Measurements from ENCODE around the gene LAMB3. TPM values are rescaled to one million over a fixed set of nuclear protein-coding genes. Genes with fewer than 3 reads are reported as not detected.

LAMB3 gene
- total RNA-seq, 5 donors from 2014 or later (not counting 1 experiment from before 2014, with no cell fraction given) = 0.25 to 1.2 (median 0.56) TPM

- Mint-ChIP-seq H3K27me3 (no peaks in the 10 kb centered on the region), H3K36me3 (no peaks in the 10 kb centered on the region), H3K4me1 (no peaks in the 10 kb centered on the region), H3K27ac (no peak overlapping the region), H3K4me3 (no peak overlapping the region), H3K9me3 (no peaks in the 10 kb centered on the region)
- Histone ChIP-seq H3K36me3 (ENCODE audit: control insufficient read depth in 2 of 2, extremely low read depth in 1 of 2, insufficient read depth in 1 of 2, low read length in 1 of 2) (no peaks in the 10 kb centered on the region), H3K4me1 (ENCODE audit: control insufficient read depth in 1 of 2, extremely low read depth in 1 of 2, insufficient read depth in 2 of 2, low read length in 2 of 2) (no peaks in the 10 kb centered on the region), H3K27me3 (replicated peaks in 1 of 2; ENCODE audit: control insufficient read depth in 2 of 2, extremely low read depth in 1 of 2, insufficient read depth in 2 of 2, low read length in 1 of 2) (no peaks in the 10 kb centered on the region), H3K9me3 (no peaks in the 10 kb centered on the region), H3K4me3 (ENCODE audit: control insufficient read depth in 1 of 2, extremely low read depth in 1 of 2, low read length in 1 of 2) (no peak overlapping the region), H3K27ac (ENCODE audit: low read length) (no peak overlapping the region)
- no CpG with 5 or more reads among the region's 2 CpGs for WGBS (ENCODE audit: insufficient coverage)
- no peak for DNase-seq
- POLR2A ChIA-PET = no interaction called here
- CTCF ChIA-PET = interaction anchor here in 1 of 2 donors (0.6 to 0.7 kb wide), 3 partner anchors 9 to 658 kb away, joined by 3 to 5 read pairs (median 3); no protein-coding TSS in a partner anchor
- no peak for ATAC-seq (replicated peaks in 1 of 4)
Observed at GRCh38 chr1:209643285-209644020, 8.8 kb downstream of the LAMB3 start.

- no peaks in the 10 kb centered on the region for H3K4me1 Mint-ChIP-seq
- H3K9me3 Mint-ChIP-seq = no peaks in the 10 kb centered on the region
- Histone ChIP-seq H3K27me3 (replicated peaks in 1 of 2; ENCODE audit: control insufficient read depth in 2 of 2, extremely low read depth in 1 of 2, insufficient read depth in 2 of 2, low read length in 1 of 2) (no peaks in the 10 kb centered on the region), H3K4me3 (ENCODE audit: control insufficient read depth in 1 of 2, extremely low read depth in 1 of 2, low read length in 1 of 2) (no peak overlapping the region), H3K9me3 (no peaks in the 10 kb centered on the region), H3K36me3 (ENCODE audit: control insufficient read depth in 2 of 2, extremely low read depth in 1 of 2, insufficient read depth in 1 of 2, low read length in 1 of 2) (no peaks in the 10 kb centered on the region), H3K27ac (ENCODE audit: low read length) (no peak overlapping the region), H3K4me1 (ENCODE audit: control insufficient read depth in 1 of 2, extremely low read depth in 1 of 2, insufficient read depth in 2 of 2, low read length in 2 of 2) (no peaks in the 10 kb centered on the region)
- no peaks in the 10 kb centered on the region for H3K27me3 Mint-ChIP-seq
- DNase-seq = no peak
- POLR2A ChIA-PET = no interaction called here
- no peaks in the 10 kb centered on the region for H3K36me3 Mint-ChIP-seq
- CTCF ChIA-PET = interaction anchor here in 1 of 2 donors (0.6 to 1.0 kb wide), 2 partner anchors 8 to 49 kb away, joined by 3 read pairs; no protein-coding TSS in a partner anchor
- ATAC-seq (replicated peaks in 1 of 4) = no peak
- H3K27ac Mint-ChIP-seq = no peak overlapping the region
- 44% methylated on average over 1 of the region's 3 CpGs for whole genome bisulfite sequencing (ENCODE audit: insufficient coverage)
- no peak overlapping the region for H3K4me3 Mint-ChIP-seq
Observed at GRCh38 chr1:209642816-209643215, 9.4 kb downstream of the LAMB3 start.

- H3K27ac Mint-ChIP-seq = no peak overlapping the region
- no peak overlapping the region for H3K4me3 Mint-ChIP-seq
- no peaks in the 10 kb centered on the region for H3K27me3 Mint-ChIP-seq
- Histone ChIP-seq H3K4me3 (ENCODE audit: control insufficient read depth in 1 of 2, extremely low read depth in 1 of 2, low read length in 1 of 2) (no peak overlapping the region), H3K27ac (ENCODE audit: low read length) (no peak overlapping the region), H3K9me3 (no peaks in the 10 kb centered on the region), H3K4me1 (ENCODE audit: control insufficient read depth in 1 of 2, extremely low read depth in 1 of 2, insufficient read depth in 2 of 2, low read length in 2 of 2) (no peaks in the 10 kb centered on the region), H3K36me3 (ENCODE audit: control insufficient read depth in 2 of 2, extremely low read depth in 1 of 2, insufficient read depth in 1 of 2, low read length in 1 of 2) (no peaks in the 10 kb centered on the region), H3K27me3 (replicated peaks in 1 of 2; ENCODE audit: control insufficient read depth in 2 of 2, extremely low read depth in 1 of 2, insufficient read depth in 2 of 2, low read length in 1 of 2) (no peaks in the 10 kb centered on the region)
- DNase-seq (no peak), ATAC-seq (replicated peaks in 1 of 4) (no peak)
- CTCF ChIA-PET = interaction anchor here in 1 of 2 donors (1.0 kb wide), 1 partner anchor 50 kb away, joined by 3 read pairs; no protein-coding TSS in a partner anchor
- no peaks in the 10 kb centered on the region for H3K36me3 Mint-ChIP-seq
- H3K9me3 Mint-ChIP-seq = no peaks in the 10 kb centered on the region
- WGBS (ENCODE audit: insufficient coverage) = 88% methylated on average over 3 of the region's 5 CpGs
- POLR2A ChIA-PET = no interaction called here
- H3K4me1 Mint-ChIP-seq = no peaks in the 10 kb centered on the region
Observed at GRCh38 chr1:209641832-209642172, 10.4 kb downstream of the LAMB3 start.

- Histone ChIP-seq H3K4me3 (ENCODE audit: control insufficient read depth in 1 of 2, extremely low read depth in 1 of 2, low read length in 1 of 2) (no peak overlapping the region), H3K36me3 (ENCODE audit: control insufficient read depth in 2 of 2, extremely low read depth in 1 of 2, insufficient read depth in 1 of 2, low read length in 1 of 2) (no peaks in the 10 kb centered on the region), H3K9me3 (no peaks in the 10 kb centered on the region), H3K27me3 (replicated peaks in 1 of 2; ENCODE audit: control insufficient read depth in 2 of 2, extremely low read depth in 1 of 2, insufficient read depth in 2 of 2, low read length in 1 of 2) (no peaks in the 10 kb centered on the region), H3K27ac (ENCODE audit: low read length) (no peak overlapping the region), H3K4me1 (ENCODE audit: control insufficient read depth in 1 of 2, extremely low read depth in 1 of 2, insufficient read depth in 2 of 2, low read length in 2 of 2) (no peaks in the 10 kb centered on the region)
- no peaks in the 10 kb centered on the region for H3K27me3 Mint-ChIP-seq
- ATAC-seq (replicated peaks in 1 of 4) (no peak), DNase-seq (no peak)
- ChIA-PET POLR2A (no interaction called here), CTCF (interaction anchor here in 1 of 2 donors (0.7 kb wide), 1 partner anchor 13 kb away, joined by 4 read pairs; no protein-coding TSS in a partner anchor)
- H3K4me3 Mint-ChIP-seq = no peak overlapping the region
- H3K27ac Mint-ChIP-seq = no peak overlapping the region
- H3K9me3 Mint-ChIP-seq = no peaks in the 10 kb centered on the region
- WGBS (ENCODE audit: insufficient coverage) = 69% methylated on average over 1 of the region's 5 CpGs
- H3K36me3 Mint-ChIP-seq = no peaks in the 10 kb centered on the region
- peaks cover 2 to 10% (median 6%) of the 10 kb centered on the region in 3 donors for H3K4me1 Mint-ChIP-seq
Observed at GRCh38 chr1:209635850-209636249, 16.4 kb downstream of the LAMB3 start.

GRCh38 chr1:209634005-209634737, 18.1 kb downstream of the LAMB3 start:
- H3K27ac Mint-ChIP-seq = no peak overlapping the region

GRCh38 chr1:209633335-209633997, 18.8 kb downstream of the LAMB3 start:
- CTCF ChIA-PET = interaction anchor here in 1 of 2 donors (0.6 kb wide), 1 partner anchor 15 kb away, joined by 3 read pairs; no protein-coding TSS in a partner anchor
- H3K4me1 ChIP-seq (ENCODE audit: control insufficient read depth in 1 of 2, extremely low read depth in 1 of 2, insufficient read depth in 2 of 2, low read length in 2 of 2) = no peaks in the 10 kb centered on the region
- DNase-seq (no peak), ATAC-seq (replicated peaks in 1 of 4) (no peak)
- H3K9me3 ChIP-seq = no peaks in the 10 kb centered on the region
- Mint-ChIP-seq H3K27me3 (no peaks in the 10 kb centered on the region), H3K4me1 (peaks cover 2 to 10% (median 6%) of the 10 kb centered on the region in 3 donors), H3K9me3 (no peaks in the 10 kb centered on the region), H3K4me3 (no peak overlapping the region), H3K27ac (no peak overlapping the region), H3K36me3 (no peaks in the 10 kb centered on the region)
- H3K4me3 ChIP-seq (ENCODE audit: control insufficient read depth in 1 of 2, extremely low read depth in 1 of 2, low read length in 1 of 2) = no peak overlapping the region
- H3K27me3 ChIP-seq (replicated peaks in 1 of 2; ENCODE audit: control insufficient read depth in 2 of 2, extremely low read depth in 1 of 2, insufficient read depth in 2 of 2, low read length in 1 of 2) = no peaks in the 10 kb centered on the region
- POLR2A ChIA-PET = no interaction called here
- WGBS (ENCODE audit: insufficient coverage) = 89% methylated on average over 3 of the region's 6 CpGs
- no peak overlapping the region for H3K27ac ChIP-seq (ENCODE audit: low read length)
- no peaks in the 10 kb centered on the region for H3K36me3 ChIP-seq (ENCODE audit: control insufficient read depth in 2 of 2, extremely low read depth in 1 of 2, insufficient read depth in 1 of 2, low read length in 1 of 2)

More at GRCh38 chr1:209634005-209634737, 18.1 kb downstream of the LAMB3 start:
- ChIA-PET POLR2A (no interaction called here), CTCF (interaction anchor here in 1 of 2 donors (0.6 kb wide), 1 partner anchor 9 kb away, joined by 3 read pairs; no protein-coding TSS in a partner anchor)
- Histone ChIP-seq H3K4me1 (ENCODE audit: control insufficient read depth in 1 of 2, extremely low read depth in 1 of 2, insufficient read depth in 2 of 2, low read length in 2 of 2) (no peaks in the 10 kb centered on the region), H3K36me3 (ENCODE audit: control insufficient read depth in 2 of 2, extremely low read depth in 1 of 2, insufficient read depth in 1 of 2, low read length in 1 of 2) (no peaks in the 10 kb centered on the region), H3K27me3 (replicated peaks in 1 of 2; ENCODE audit: control insufficient read depth in 2 of 2, extremely low read depth in 1 of 2, insufficient read depth in 2 of 2, low read length in 1 of 2) (no peaks in the 10 kb centered on the region), H3K9me3 (no peaks in the 10 kb centered on the region), H3K4me3 (ENCODE audit: control insufficient read depth in 1 of 2, extremely low read depth in 1 of 2, low read length in 1 of 2) (no peak overlapping the region), H3K27ac (ENCODE audit: low read length) (no peak overlapping the region)
- peaks cover 2 to 10% (median 6%) of the 10 kb centered on the region in 3 donors for H3K4me1 Mint-ChIP-seq
- DNase-seq = no peak
- no peaks in the 10 kb centered on the region for H3K36me3 Mint-ChIP-seq
- H3K9me3 Mint-ChIP-seq = no peaks in the 10 kb centered on the region
- no peak overlapping the region for H3K4me3 Mint-ChIP-seq
- no peaks in the 10 kb centered on the region for H3K27me3 Mint-ChIP-seq
- no peak for ATAC-seq (replicated peaks in 1 of 4)
- WGBS (ENCODE audit: insufficient coverage) = 83% methylated on average over 11 of the region's 20 CpGs

Data from T-cell (primary cell).